ENCODE data around the gene GIT2. TPM values are rescaled to one million over a fixed set of nuclear protein-coding genes. Genes with fewer than 3 reads are reported as not detected.

GIT2 gene
- total RNA-seq, 4 donors from 2014 or later: 25.3 to 64.0 (median 44.0) TPM

- Histone ChIP-seq H3K9me3 (no peaks in the 10 kb centered on the region), H3K4me3 (no peak overlapping the region), H3K27ac (peak overlapping the region; percentile 62 to 83 (median 79)), H3K4me1 (peaks cover 0 to 37% (median 16%) of the 10 kb centered on the region in 4 donors), H3K36me3 (peaks cover 0 to 30% (median 5%) of the 10 kb centered on the region in 4 donors), H3K27me3 (no peaks in the 10 kb centered on the region)
- intact Hi-C loops (cut with DNase I; ENCODE audit: low total_unique reads) (no loop called here), in situ Hi-C loops (cut with MboI; ENCODE audit: low pct_ligation_motif_present in 1 of 4, low pct_unique_long_range_greater_than_20kb in 1 of 4, low sequenced_read_pairs in 3 of 4) (no loop called here)
- no peak for TF ChIP-seq POLR2A (IDR thresholded peaks at IDR 0.05)
- TF ChIP-seq, protein P1, sequence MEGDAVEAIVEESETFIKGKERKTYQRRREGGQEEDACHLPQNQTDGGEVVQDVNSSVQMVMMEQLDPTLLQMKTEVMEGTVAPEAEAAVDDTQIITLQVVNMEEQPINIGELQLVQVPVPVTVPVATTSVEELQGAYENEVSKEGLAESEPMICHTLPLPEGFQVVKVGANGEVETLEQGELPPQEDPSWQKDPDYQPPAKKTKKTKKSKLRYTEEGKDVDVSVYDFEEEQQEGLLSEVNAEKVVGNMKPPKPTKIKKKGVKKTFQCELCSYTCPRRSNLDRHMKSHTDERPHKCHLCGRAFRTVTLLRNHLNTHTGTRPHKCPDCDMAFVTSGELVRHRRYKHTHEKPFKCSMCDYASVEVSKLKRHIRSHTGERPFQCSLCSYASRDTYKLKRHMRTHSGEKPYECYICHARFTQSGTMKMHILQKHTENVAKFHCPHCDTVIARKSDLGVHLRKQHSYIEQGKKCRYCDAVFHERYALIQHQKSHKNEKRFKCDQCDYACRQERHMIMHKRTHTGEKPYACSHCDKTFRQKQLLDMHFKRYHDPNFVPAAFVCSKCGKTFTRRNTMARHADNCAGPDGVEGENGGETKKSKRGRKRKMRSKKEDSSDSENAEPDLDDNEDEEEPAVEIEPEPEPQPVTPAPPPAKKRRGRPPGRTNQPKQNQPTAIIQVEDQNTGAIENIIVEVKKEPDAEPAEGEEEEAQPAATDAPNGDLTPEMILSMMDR (IDR thresholded peaks at IDR 0.05): no peak
- no peak for TF ChIP-seq EP300 (IDR thresholded peaks at IDR 0.05; ENCODE audit: low read depth)
- no peak for TF ChIP-seq POLR2AphosphoS5 (IDR thresholded peaks at IDR 0.05)
- DNase-seq: no peak
- WGBS, 2 donors (ENCODE audit: low coverage in 1 of 2): 44 to 51% methylated on average over 5 of the region's 5 CpGs
Observed at GRCh38 chr12:110038741-110039084, 42.5 kb upstream of the GIT2 start.

DNA sequence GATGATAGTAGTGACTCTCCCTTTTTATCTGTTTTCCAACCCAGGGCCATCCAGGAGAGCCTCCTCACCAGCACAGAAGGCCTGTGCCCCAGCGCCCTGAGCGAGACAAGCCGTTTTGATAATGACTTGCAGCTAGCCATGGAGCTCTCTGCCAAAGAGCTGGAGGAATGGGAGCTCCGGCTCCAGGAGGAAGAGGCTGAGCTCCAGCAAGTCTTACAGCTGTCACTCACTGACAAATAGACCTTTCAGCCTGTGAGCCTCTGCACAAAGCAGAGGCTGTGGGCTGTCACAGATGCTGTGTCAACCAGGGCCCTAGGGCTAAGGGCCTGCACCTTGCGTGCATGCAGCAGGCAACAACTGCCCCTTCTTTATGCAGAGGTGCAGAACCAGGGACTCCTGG, 41.1 kb upstream of the GIT2 start:
- no peak for DNase-seq
- Histone ChIP-seq H3K9me3 (no peaks in the 10 kb centered on the region), H3K4me3 (no peak overlapping the region), H3K27ac (no peak overlapping the region), H3K27me3 (no peaks in the 10 kb centered on the region), H3K4me1 (peaks cover 0 to 25% (median 16%) of the 10 kb centered on the region in 4 donors), H3K36me3 (peaks cover 0 to 35% (median 10%) of the 10 kb centered on the region in 4 donors)
- intact Hi-C loops (cut with DNase I; ENCODE audit: low total_unique reads): no loop called here
- WGBS, 2 donors (ENCODE audit: low coverage in 1 of 2): 95% methylated on average over 5 of the region's 5 CpGs; no CpG with 5 or more reads in 1 of the 2 donors
- TF ChIP-seq, protein P1 (IDR thresholded peaks at IDR 0.05): no peak
- TF ChIP-seq POLR2AphosphoS5 (IDR thresholded peaks at IDR 0.05): no peak
- no peak for TF ChIP-seq EP300 (IDR thresholded peaks at IDR 0.05; ENCODE audit: low read depth)
- TF ChIP-seq POLR2A (IDR thresholded peaks at IDR 0.05): no peak
- in situ Hi-C loops (cut with MboI; ENCODE audit: low pct_ligation_motif_present in 1 of 4, low pct_unique_long_range_greater_than_20kb in 1 of 4, low sequenced_read_pairs in 3 of 4): no loop called here

- no peak overlapping the region for H3K4me3 ChIP-seq
- intact Hi-C loops (cut with DNase I; ENCODE audit: low total_unique reads): no loop called here
- no peaks in the 10 kb centered on the region for H3K9me3 ChIP-seq
- H3K4me1 ChIP-seq: peaks cover 0 to 25% (median 16%) of the 10 kb centered on the region in 4 donors
- peaks cover 0 to 49% (median 12%) of the 10 kb centered on the region in 4 donors for H3K36me3 ChIP-seq
- 90 to 93% methylated on average over 4 to 7 of the region's 7 CpGs for WGBS, 2 donors (ENCODE audit: low coverage in 1 of 2)
- no peak overlapping the region for H3K27ac ChIP-seq
- in situ Hi-C loops (cut with MboI; ENCODE audit: low pct_ligation_motif_present in 1 of 4, low pct_unique_long_range_greater_than_20kb in 1 of 4, low sequenced_read_pairs in 3 of 4): no loop called here
- no peak for DNase-seq
- no peaks in the 10 kb centered on the region for H3K27me3 ChIP-seq
- no peak for TF ChIP-seq POLR2A (IDR thresholded peaks at IDR 0.05)
- TF ChIP-seq POLR2AphosphoS5 (IDR thresholded peaks at IDR 0.05): no peak
- no peak for TF ChIP-seq EP300 (IDR thresholded peaks at IDR 0.05; ENCODE audit: low read depth)
- TF ChIP-seq, protein P1 (IDR thresholded peaks at IDR 0.05): no peak
Observed at GRCh38 chr12:110035534-110036104, 39.5 kb upstream of the GIT2 start.

GRCh38 chr12:110033888-110034287, 37.7 kb upstream of the GIT2 start:
- Histone ChIP-seq H3K4me3 (no peak overlapping the region), H3K36me3 (peaks cover 0 to 55% (median 19%) of the 10 kb centered on the region in 4 donors), H3K4me1 (peaks cover 0 to 8% (median 6%) of the 10 kb centered on the region in 4 donors), H3K27ac (no peak overlapping the region), H3K27me3 (no peaks in the 10 kb centered on the region), H3K9me3 (no peaks in the 10 kb centered on the region)
- WGBS, 2 donors (ENCODE audit: low coverage in 1 of 2): 92 to 100% methylated on average over 1 to 3 of the region's 3 CpGs
- TF ChIP-seq, protein P1 (IDR thresholded peaks at IDR 0.05): no peak
- TF ChIP-seq EP300 (IDR thresholded peaks at IDR 0.05; ENCODE audit: low read depth) (no peak), POLR2A (IDR thresholded peaks at IDR 0.05) (no peak), POLR2AphosphoS5 (IDR thresholded peaks at IDR 0.05) (no peak)
- in situ Hi-C loops (cut with MboI; ENCODE audit: low pct_ligation_motif_present in 1 of 4, low pct_unique_long_range_greater_than_20kb in 1 of 4, low sequenced_read_pairs in 3 of 4) (no loop called here), intact Hi-C loops (cut with DNase I; ENCODE audit: low total_unique reads) (no loop called here)
- DNase-seq: no peak

Measured in transverse colon (tissue), 4 donors.